LNCaP clone FGC (cell line): Measurements from ENCODE around the gene PLGRKT.
"Not testable (repeated sequence)": the region's sequence is repeated elsewhere in the genome, so short reads cannot be mapped to it uniquely, and the experiment has no call there.

Experiments used
- DNase-seq: peaks from one replicate; pipeline ENCODE4 v3.0.0-alpha.2; 2011; ENCODE audit warnings: low read depth
- H3K4me3 ChIP-seq: 2 replicates; pipeline ENCODE4 v1.5.1; 2011; ENCODE audit warnings: mild to moderate bottlenecking, low read depth, low read length, control low read depth
- TF ChIP-seq, protein P1 (sequence below): IDR thresholded peaks from 2 replicates; pipeline ENCODE4 v1.5.1; 2012; ENCODE audit warnings: mild to moderate bottlenecking; ENCODE audit not compliant: control insufficient read depth, insufficient read depth; ENCODE audit errors: extremely low read depth

PLGRKT gene

GRCh38 chr9:5419987-5420386, 17.7 kb downstream of the PLGRKT start:
- no peak for DNase-seq
- TF ChIP-seq, protein P1, sequence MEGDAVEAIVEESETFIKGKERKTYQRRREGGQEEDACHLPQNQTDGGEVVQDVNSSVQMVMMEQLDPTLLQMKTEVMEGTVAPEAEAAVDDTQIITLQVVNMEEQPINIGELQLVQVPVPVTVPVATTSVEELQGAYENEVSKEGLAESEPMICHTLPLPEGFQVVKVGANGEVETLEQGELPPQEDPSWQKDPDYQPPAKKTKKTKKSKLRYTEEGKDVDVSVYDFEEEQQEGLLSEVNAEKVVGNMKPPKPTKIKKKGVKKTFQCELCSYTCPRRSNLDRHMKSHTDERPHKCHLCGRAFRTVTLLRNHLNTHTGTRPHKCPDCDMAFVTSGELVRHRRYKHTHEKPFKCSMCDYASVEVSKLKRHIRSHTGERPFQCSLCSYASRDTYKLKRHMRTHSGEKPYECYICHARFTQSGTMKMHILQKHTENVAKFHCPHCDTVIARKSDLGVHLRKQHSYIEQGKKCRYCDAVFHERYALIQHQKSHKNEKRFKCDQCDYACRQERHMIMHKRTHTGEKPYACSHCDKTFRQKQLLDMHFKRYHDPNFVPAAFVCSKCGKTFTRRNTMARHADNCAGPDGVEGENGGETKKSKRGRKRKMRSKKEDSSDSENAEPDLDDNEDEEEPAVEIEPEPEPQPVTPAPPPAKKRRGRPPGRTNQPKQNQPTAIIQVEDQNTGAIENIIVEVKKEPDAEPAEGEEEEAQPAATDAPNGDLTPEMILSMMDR = no peak

GRCh38 chr9:5418481-5418880, 19.2 kb downstream of the PLGRKT start:
- TF ChIP-seq, protein P1 = no peak
- no peak overlapping the region for H3K4me3 ChIP-seq
- no peak for DNase-seq

More at GRCh38 chr9:5419987-5420386, 17.7 kb downstream of the PLGRKT start:
- H3K4me3 ChIP-seq = no peak overlapping the region

DNA sequence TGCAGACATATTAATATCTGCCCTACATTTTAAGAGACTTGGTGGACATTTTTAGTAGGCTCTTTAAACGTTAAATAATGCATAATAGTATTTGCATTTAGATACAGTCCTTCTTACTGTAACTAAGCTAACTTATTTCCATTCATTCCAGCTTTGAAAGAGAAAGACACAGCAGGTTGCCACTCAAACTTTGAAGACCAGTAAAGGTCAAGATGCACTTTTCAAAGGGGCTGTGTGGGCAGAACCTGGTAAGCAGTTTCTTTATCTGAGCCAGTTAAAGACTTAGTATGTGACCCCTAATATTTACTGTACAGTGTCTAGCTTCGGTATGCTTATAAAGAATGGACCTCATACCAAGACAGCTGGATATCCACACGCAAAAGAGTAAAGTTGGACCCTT, 20.8 kb downstream of the PLGRKT start:
- TF ChIP-seq, protein P1 = no peak
- no peak for DNase-seq

DNA sequence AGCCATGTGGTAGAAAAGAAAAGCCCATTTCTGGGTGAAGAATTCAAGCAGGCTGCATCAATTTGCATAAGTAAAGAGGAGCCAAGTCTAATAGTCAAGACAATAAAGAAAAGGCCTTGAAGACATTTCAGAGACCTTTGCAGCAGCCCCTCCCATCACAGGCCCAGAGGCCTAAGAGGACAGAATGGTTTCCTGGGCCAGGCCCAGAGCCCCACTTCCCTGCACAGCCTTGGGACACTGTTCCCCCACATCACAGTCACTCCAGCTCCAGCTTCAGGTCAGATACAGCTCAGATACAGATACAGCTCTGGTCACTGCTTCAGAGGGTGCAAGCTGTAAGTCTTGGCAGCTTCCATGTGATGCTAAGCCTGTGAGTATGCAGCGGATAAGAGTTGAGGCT, 29.1 kb downstream of the PLGRKT start:
- no peak for DNase-seq
- TF ChIP-seq, protein P1 = no peak
- H3K4me3 ChIP-seq = no peak overlapping the region

More for the DNA sequence above, 20.8 kb downstream of the PLGRKT start:
- no peak overlapping the region for H3K4me3 ChIP-seq

DNA sequence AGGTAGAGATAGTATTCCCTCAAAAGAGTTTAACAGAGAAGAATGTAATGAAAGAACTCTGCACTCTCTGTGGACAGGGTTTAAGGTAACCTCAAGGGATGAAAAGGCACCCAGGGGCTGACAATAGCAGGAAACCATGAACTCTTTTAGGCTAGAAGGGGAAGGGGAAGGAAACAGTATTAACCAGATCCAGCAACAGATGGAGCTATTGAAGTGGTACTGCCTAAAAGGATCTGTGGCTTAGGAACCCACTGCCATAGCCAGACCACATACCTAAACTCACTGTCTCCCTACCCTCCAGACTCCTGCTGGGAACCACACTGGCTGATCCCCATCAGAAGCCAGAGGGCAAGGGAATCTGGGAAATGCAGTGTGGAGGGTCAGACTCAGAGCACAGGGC, 35.5 kb downstream of the PLGRKT start:
- TF ChIP-seq, protein P1 = no peak
- no peak overlapping the region for H3K4me3 ChIP-seq
- DNase-seq = no peak

GRCh38 chr9:5397547-5397946, 40.2 kb downstream of the PLGRKT start:
- not testable (repeated sequence) for H3K4me3 ChIP-seq, DNase-seq

DNA sequence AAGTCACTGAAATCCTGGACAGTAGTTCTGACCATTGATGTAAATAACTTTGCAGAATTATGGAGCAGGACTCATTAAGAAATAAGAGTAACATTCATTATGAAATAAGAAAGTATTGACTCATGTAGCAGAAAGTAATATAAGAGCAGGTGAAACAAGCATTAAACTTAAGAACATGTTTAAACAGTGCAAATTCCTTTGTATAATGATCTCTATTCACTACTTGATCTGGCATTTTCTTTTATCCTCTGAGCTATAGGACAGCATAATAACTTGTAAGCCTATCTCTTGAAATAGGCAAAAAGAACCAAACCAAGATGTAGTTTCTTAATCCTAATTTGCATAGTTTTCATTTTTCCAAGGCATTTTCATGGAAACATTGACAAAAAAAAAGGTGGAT, 42.3 kb downstream of the PLGRKT start:
- H3K4me3 ChIP-seq = no peak overlapping the region
- TF ChIP-seq, protein P1 = no peak
- no peak for DNase-seq

DNA sequence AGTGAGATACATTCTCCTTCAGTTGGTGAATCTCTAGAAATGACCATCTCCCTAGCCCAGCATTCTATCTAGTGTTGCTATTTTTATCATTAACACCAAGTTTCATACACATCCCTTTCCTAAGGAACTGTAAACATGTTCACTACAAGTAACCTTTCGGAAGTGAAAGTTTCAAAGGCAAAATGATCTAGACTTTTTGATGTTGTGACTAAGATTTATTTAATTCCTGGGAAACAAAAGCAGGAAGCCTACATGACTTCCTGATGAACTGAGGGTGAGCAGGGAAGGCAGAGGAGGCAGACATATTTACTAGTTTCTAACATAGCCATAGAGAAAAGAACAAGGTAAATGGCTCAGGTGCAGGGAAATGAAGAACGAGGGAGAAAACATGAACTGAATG, 43.7 kb downstream of the PLGRKT start:
- not testable (repeated sequence) for H3K4me3 ChIP-seq, DNase-seq
